Lung microvascular endothelial cell (primary cell): ENCODE measurements around the gene PUS1. TPM values are rescaled to one million over a fixed set of nuclear protein-coding genes. Genes with fewer than 3 reads are reported as not detected.

ENCODE experiments used
- DNase-seq, 2 donors: peaks; one replicate each; pipeline versions ENCODE4 v3.0.0 to v3.0.0-alpha.2; 2010; ENCODE audit warnings: low read depth in 2 of 2
- total RNA-seq: library from RNA; depleted of rRNA; stranded (reverse); fragments of >200 nt; gene quantifications from 2 replicates; pipeline ENCODE4 v1.2.1, GENCODE V29; 2014

The PUS1 gene
- total RNA-seq, 1 donor from 2014 or later = 7.5 TPM

DNA sequence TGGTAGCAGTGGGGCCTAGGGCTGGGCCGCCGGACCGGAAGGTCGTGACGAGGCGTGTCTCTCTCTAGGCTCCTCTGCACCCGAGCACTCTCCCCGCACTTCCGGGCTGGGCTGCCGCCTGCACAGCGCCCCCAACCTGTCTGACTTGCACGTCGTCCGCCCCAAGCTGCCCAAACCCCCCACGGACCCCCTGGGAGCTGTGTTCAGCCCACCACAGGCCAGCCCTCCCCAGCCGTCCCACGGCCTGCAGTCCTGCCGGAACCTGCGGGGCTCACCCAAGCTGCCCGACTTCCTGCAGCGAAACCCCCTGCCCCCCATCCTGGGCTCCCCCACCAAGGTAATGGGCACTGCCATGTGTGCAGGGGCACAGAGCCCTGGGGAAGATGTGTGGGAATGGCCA, 13.3 kb upstream of the PUS1 start:
- no peak for DNase-seq

DNA sequence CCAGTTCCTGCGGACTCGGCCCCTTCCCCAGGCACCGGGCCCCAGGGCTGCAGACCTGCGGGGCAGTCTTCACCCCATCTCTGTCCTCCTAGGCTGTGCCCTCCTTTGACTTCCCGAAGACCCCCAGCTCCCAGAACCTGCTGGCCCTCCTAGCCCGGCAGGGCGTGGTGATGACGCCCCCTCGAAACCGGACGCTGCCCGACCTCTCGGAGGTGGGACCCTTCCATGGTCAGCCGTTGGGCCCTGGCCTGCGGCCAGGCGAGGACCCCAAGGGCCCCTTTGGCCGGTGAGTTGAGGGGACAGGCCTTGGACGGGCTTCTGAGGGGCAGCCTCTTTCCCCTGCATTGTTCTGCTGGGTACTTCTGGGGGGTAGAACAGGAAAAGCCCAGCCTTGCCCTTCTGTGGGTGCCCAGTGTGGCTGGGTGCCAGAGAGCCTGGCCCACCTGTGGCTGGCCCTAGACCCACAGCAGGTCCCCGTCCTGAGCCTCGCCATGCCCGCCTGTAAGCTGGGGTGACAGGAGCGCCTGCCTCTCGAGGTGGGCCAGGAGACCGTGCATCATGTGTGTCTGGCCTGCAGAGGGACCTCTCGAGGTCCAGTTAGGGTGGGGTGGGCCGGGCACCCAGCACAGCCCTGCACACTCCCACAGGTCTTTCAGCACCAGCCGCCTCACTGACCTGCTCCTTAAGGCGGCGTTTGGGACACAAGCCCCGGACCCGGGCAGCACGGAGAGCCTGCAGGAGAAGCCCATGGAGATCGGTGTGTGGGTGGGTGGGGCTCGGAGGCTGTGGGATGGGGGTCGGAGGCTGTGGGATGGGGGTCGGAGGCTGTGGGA, 12.6 kb upstream of the PUS1 start:
- DNase-seq = no peak

DNA sequence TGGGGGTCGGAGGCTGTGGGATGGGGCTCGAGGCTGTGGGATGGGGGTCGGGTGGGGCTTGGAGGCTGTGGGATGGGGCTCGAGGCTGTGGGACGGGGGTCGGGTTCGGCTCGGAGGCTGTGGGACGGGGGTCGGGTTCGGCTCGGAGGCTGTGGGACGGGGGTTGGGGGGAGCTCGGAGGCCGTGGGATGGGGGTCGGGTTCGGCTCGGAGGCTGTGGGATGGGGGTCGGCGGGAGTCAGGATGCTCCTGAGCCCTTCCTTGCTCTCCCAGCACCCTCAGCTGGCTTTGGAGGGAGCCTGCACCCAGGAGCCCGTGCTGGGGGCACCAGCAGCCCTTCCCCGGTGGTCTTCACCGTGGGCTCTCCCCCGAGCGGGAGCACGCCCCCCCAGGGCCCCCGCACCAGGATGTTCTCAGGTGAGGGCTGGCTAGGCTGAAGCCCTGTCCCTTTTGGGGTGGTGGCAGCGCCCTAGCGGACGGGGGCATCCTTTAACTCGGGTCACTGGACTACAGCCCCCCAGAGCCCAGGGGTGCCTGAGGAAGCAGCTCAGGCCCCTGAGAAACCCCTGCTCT, 11.9 kb upstream of the PUS1 start:
- DNase-seq = no peak

DNA sequence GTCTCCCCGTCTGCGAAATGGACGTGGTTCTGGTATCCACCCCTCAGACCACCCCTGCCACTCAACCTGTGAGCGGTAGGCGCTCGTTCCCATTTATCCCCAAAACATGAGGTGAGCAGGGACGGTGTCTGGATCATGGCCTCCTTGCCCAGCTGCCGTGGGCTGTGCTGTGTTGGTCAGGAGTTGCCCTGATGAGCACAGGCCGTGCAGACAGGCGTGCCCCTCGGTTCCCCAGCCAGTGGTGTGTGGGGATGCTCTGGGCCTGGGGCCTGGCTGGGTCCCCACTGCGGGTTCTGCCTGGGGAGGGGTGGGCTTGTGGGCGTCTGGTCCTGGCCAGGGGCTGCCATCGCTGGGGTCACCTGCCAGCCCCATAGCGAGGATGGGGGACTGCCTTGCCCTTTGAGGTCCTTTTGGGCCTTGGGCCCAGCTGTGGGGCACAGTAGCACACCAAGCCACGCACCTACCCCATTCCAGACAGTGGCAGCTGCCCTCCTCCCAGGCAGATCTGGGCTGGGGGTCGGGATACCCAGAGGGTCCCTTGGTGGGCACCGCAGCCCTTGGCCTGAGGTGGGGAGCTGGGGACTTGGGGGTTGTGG, 11.3 kb upstream of the PUS1 start:
- DNase-seq = no peak

DNA sequence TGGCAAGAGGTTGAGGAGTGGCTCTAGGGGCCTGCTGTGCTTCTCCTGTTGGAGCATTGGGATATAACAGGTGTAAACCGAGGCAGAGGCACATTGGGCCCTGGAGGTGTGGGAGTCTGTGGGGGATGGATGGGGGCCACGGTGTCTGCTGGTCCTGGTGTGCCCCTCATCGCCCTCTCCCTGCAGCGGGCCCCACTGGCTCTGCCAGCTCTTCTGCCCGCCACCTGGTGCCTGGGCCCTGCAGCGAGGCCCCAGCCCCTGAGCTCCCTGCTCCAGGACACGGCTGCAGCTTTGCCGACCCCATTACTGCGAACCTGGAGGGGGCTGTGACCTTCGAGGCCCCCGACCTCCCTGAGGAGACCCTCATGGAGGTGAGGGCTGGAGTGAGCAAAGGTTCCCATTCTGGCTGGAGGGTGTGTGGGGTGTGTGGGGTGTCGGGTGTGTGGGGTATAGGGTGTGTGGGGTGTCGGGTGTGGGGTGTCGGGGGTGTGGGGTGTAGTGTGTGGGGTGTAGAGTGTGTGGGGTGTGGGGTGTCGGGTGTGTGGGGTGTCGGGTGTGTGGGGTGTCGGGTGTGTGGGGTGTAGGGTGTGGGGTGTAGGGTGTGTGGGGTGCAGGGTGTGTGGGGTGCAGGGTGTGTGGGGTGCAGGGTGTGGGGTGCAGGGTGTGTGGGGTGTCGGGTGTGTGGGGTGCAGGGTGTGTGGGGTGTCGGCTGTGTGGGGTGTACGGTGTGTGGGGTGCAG, 10.6 kb upstream of the PUS1 start:
- no peak for DNase-seq

DNA sequence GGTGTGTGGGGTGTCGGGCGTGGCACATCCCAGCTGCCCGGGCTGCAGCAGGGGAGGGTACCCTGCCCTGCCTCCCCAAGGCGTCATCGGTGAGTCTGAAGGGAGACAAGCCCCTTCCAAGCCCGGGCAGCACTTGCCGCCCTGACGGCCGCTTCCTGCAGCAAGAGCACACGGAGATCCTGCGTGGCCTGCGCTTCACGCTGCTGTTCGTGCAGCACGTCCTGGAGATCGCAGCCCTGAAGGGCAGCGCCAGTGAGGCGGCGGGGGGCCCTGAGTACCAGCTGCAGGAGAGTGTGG, 10.1 kb upstream of the PUS1 start:
- no peak for DNase-seq

DNA sequence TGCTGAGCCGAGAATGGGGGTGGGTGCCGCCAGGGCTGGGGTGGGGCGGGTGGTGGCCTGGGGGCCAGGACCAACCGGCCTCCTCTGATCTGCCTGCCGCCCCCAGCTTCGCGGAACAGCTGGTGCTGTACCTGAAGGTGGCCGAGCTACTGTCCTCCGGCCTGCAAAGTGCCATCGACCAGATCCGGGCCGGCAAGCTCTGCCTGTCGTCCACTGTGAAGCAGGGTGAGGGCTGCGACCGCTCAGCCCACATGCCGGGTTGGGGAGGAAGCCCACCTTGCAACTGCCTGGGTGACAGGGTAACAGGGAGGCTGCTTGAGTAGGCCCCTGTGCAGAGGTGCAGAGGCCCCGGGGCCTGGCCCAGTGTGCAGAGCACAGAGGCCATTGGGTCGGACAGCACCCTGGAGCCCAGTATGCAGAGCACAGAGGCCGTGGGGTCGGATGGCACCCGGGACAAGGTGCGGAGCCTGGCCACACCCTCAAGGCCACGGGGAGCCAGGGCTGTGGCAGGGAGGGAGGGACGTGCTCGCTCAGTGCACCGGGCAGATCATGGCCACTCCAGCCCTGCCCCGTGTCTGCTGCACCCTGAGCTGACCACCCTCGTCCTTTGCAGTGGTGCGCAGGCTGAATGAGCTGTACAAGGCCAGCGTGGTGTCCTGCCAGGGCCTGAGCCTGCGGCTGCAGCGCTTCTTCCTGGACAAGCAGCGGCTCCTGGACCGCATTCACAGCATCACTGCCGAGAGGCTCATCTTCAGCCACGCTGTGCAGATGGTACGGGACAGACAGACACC, 9.5 kb upstream of the PUS1 start:
- DNase-seq = no peak

DNA sequence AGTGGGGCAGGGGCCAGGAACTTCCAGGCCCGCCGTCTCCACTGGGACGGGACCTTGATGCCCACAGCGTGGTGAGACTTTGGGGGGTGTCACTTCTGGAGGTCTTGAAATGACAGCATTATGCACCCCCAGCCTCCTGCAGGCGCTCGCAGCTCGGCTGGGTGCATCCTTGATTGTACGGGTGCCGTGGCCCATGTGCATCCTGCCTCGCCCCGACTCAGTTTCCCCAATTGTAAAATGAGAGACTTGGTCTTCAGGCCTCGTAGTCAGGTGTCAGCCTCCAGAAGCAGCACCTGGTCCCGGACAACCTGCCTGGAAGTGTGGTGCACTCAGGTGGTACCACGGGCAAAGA, 8.9 kb upstream of the PUS1 start:
- DNase-seq = no peak

DNA sequence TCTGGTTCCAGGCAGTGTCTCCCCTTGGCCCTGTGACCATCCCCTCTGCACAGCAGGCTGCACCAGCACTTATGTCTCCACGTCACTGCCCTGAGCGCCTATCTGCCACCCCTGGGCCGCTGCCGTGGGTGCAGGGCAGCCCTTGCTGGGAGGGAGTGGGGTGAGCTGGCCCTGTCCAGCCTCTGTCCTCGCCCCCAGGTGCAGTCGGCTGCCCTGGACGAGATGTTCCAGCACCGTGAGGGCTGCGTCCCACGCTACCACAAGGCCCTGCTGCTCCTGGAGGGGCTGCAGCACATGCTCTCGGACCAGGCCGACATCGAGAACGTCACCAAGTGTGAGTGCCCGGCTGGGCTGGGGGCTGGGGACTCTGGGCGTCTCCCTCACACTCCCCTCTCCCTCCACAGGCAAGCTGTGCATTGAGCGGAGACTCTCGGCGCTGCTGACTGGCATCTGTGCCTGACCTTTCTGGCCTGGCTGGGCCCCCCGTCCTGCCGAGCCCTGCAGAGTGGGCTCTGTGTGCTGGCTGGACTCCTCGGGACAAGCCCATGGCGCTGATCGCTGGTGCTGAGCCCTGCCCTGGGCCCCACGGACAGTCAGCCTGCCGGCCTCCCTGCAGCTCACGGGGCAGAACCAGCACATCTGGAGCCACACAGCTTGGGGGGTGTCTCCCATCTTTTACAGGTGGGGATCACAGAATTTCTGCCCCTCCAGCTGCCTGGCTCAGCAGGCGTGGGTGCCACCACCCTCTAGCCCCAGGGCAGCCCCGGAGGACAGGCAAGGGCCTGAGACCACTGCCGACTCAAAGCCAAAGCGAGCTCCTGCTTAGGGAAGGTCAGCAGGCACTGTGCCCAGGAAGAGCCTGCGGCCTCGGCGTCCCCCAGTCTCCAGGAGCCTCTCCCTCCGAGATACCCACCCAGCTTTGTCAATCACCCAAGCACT, 7.9 kb upstream of the PUS1 start:
- no peak for DNase-seq

DNA sequence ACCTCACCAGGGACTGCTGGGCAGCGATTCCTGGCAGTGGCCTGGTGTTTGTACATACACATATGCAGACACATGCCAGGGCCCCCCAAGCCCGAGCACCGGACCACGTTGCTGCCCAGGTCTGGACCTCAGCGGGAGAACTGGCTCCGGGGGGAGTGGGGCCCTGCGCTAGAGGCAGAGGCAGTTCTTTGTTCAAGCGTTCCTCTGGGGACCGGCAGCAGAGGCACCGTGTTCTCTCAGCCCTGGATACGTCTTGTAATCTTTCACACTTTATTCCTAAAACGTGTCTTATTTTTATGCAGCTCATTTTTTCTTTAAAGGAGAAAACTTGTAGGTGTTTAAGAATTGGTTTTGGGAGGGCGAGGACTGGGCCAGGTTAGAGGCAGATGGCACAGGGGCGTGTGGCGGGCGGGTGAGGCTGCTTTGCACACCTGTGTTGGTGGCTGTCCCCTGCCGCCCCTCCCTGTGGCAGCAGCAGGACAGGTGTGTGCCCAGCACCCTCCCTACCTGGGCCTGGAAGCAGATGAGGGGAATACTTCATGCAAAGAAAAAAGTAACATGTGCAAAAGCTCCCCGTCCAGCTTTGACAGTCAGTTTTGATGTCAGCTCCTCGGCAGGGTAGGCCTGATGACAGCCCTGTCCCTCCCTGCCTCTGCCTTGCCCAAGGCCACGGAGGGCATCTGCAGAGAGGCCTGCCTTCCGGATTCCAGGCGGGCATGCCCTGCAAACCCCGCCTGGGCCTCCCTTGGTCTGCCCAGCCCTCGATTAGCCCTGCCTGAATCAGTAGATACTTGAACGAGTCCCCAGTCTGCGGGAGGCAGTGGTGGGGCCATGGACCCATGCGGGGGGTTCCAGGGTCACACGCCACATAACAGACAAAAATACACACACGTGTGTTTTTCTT, 7.0 kb upstream of the PUS1 start:
- no peak for DNase-seq

DNA sequence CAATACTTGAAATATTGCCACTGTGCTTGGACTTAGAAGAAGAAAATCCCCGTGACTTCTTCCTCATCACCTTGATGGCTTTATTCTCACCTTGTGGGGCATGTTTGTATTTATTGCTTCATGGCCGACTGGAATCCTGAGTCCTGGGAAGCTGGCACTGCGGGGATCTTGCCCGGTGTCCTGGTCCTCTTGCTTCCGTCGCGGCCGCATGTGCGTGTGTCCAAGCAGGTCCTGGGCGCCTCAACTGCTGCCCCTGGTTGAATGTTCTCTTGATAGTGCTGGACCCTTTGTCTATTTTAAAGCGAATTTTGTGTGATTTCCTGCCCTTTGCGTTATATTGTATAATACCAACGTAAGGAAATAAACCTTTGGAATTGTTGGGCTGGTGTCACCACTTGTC, 6.3 kb upstream of the PUS1 start:
- no peak for DNase-seq

DNA sequence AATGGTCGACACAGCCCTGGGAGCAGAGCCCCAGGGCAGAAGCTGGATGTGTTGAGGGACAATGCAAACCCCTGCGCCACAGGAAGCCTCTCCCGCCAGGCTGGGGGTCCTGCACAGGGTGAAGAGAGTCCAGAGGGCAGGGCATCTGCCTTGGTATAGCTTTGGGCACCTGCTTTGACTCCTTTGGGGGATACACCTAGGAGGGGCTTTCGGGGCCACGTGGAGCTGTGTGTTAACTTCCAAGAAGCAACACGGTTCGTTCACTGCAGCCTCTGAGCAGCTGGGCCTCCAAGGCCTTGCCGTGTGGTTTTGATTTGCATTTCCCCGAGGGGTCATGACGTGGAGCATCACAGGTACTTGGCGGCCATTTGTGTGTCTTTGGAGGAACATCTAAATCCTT, 5.8 kb upstream of the PUS1 start:
- DNase-seq = no peak

DNA sequence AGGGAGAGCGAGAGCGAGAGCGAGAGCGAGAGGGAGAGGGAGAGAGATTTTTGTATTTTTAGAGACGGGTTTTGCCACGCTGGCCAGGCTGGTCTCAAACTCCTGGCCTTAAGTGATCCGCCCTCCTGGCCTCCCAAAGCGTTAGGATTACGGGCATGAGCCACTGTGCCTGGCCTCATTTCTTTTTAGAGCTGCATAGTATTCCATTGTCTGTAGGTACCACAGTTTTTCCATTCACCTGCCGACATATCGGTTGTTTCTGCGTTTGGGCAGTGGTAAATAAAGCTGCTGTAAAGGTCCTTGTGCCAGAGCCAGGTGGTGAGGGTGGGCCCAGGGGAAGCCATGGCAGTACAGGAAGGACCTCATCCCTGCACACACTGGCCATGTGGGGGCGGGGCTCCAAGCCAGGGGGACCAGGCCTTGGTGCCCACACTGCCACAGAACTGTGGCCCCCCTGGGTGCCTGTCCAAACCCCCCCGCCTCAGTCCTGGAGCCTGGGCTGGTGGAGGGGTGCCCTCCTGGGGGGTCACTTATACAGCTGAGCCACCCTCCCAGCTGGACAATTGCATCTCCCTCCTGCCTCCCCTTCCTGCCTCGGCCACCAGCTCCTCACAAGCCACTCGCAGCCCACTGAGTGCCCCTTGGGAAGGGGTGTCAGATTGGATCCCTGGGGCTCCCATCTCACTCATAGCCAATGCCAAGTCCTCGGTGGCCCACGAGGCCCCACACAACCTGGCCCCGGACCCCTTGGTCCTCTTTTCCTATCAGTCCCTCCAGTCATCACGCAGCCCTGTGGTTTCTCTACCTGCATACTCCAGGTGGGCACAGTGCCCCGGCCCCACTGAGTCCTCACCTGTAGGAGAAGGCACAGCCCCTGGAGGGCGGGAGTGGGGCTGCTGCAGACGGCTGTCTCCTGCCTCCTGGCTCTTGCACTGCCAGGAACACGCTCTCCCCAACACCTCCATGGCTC, 1.7 kb upstream of the PUS1 start:
- no peak for DNase-seq

DNA sequence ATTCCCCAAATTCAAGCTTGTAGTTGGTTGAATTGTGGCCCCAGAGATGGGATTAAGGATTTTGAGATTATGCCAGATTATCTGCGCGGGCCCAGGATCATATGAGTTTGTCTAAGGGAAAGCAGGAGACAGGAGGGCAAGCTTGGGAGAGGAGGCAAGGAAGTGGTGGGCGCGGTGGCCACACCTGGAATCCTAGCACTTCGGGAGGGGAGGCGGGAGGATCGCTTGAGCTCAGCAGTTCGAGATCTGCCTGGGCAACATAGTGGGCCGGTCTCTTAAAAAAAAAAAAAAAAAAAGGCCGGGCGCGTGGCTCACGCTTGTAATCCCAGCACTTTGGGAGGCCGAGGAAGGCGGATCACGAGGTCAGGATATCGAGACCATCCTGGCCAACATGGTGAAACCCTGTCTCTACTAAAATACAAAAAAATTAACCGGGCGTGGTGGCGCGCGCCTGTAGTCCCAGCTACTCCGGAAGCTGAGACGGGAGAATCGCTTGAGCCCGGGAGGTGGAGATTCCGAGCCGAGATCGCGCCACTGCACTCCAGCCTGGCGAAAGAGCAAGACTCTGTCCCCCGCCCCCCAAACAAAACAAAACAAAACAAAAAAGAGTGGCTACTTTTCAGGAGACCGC, 881 bp upstream of the PUS1 start:
- DNase-seq = peak; percentile 20 to 37

DNA sequence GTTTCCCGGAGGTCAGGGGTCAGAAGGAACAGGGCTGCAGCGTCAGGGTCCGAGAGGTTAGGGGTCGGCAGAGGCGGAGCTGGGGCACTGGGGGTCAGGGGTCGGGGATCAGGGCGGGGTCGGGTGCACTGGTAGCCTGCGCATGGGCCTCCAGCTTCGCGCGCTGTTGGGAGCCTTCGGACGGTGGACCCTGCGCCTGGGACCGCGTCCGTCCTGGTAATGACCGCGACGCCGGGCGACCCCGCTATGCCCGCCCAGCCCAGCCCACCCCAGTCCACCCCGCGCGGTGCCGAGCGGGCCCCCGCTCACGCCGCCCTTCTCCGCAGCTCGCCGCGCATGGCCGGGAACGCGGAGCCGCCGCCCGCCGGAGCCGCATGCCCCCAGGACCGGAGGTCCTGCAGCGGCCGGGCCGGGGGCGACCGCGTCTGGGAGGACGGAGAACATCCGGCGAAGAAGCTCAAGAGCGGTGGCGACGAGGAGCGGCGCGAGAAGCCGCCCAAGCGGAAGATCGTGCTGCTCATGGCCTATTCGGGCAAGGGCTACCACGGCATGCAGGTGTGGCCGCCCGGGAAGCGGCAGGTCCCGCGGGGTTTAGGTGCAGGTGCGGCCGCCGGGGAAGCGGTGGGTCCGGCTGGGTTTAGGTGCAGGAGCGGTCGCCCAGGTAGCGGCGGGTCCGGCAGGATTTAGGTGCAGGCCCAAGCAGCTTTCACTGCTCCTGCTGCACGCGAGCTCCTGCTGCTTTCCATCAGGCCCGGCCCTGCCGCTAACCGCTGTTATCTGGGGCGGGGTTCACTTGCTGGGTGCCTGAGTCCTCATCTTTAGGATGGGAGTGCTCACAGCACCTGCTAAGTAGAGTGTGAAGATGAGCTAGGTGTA, 743 bp downstream of the PUS1 start:
- DNase-seq = peak in 1 of 2 donors; percentile 34

DNA sequence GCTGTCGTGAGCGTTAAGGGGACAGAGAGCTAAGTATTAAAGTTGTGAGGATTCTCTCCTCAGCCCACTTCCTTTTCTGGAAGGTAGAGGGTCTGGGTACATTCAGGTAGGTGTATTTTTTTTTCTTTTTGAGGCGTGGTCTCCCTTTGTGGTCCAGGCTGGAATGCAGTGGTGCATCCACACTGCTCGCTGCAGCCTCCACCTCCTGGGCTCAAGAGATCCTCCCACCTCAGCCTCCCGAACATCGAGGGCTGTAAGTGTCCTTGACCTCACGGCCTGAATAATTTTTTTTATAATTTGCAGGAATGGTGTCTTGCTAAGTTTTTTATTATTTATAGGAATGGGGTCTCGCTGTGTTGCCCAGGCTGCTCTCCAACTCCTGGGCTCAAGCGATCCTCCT, 1.4 kb downstream of the PUS1 start:
- no peak for DNase-seq

DNA sequence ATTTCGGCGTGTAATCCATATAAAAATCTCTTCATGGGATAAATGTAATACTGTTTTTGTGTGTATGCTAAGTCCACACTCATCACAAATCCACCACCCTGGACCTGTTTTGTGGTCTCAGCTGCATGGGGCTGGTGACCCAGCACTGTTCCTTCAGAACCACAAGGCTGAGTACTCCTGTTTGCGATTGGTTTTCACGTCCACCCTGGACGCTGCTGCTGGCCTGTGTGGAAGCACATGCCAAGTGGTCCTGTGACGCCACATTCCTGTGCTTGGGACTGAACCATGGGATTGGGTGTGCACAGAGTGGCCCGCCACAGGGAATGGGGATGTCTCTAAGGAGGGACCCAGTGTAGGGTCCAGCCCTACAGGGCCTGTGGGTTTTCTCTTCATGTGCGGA, 4.3 kb downstream of the PUS1 start:
- no peak for DNase-seq
